ENCODE data around the gene YTHDF1.

- TF ChIP-seq GLIS3 (CRISPR knock-in tag; IDR thresholded peaks at IDR 0.05), result no peak
- TF ChIP-seq ZFP30 (CRISPR knock-in tag; IDR thresholded peaks at IDR 0.05), result no peak
- TF ChIP-seq PATZ1 (CRISPR knock-in tag; IDR thresholded peaks at IDR 0.05; ENCODE audit: borderline replicate concordance), result no peak
- no peak for TF ChIP-seq CSRNP3 (CRISPR knock-in tag; IDR thresholded peaks at IDR 0.05)
These were observed 23.2 kb downstream of the YTHDF1 start for GRCh38 chr20:63192721-63193120.
